LNCaP clone FGC (cell line): ENCODE measurements around the gene NHLRC3.
"Not testable (repeated sequence)": the region's sequence is repeated elsewhere in the genome, so short reads cannot be mapped to it uniquely, and the experiment has no call there.

Experiments
- DNase-seq: peaks from one replicate; pipeline ENCODE4 v3.0.0-alpha.2; 2011; ENCODE audit warnings: low read depth
- H3K4me3 ChIP-seq: 2 replicates; pipeline ENCODE4 v1.5.1; 2011; ENCODE audit warnings: mild to moderate bottlenecking, low read depth, low read length, control low read depth
- CTCF ChIP-seq: IDR thresholded peaks from 2 replicates; pipeline ENCODE4 v1.5.1; 2012; ENCODE audit warnings: mild to moderate bottlenecking; ENCODE audit not compliant: control insufficient read depth, insufficient read depth; ENCODE audit errors: extremely low read depth

NHLRC3 gene

GRCh38 chr13:39054112-39054511, 15.9 kb downstream of the NHLRC3 start:
- DNase-seq = no peak
- no peak for TF ChIP-seq CTCF
- H3K4me3 ChIP-seq = no peak overlapping the region

- no peak for DNase-seq
- H3K4me3 ChIP-seq = no peak overlapping the region
- TF ChIP-seq CTCF = no peak
Observed at GRCh38 chr13:39056018-39056417, 17.8 kb downstream of the NHLRC3 start.

- no peak for DNase-seq
- no peak overlapping the region for H3K4me3 ChIP-seq
- TF ChIP-seq CTCF = no peak
Observed at GRCh38 chr13:39058040-39058439, 19.8 kb downstream of the NHLRC3 start.

- TF ChIP-seq CTCF = no peak
Observed at GRCh38 chr13:39062004-39062403, 23.7 kb downstream of the NHLRC3 start.

GRCh38 chr13:39072842-39073241, 34.6 kb downstream of the NHLRC3 start:
- no peak for DNase-seq
- no peak overlapping the region for H3K4me3 ChIP-seq
- TF ChIP-seq CTCF = no peak

More at GRCh38 chr13:39062004-39062403, 23.7 kb downstream of the NHLRC3 start:
- DNase-seq = no peak
- H3K4me3 ChIP-seq = no peak overlapping the region

GRCh38 chr13:39073983-39074382, 35.7 kb downstream of the NHLRC3 start:
- peak; percentile 32 for TF ChIP-seq CTCF
- no peak overlapping the region for H3K4me3 ChIP-seq
- peak; percentile 4 for DNase-seq

- DNase-seq, H3K4me3 ChIP-seq: not testable (repeated sequence)
Observed at GRCh38 chr13:39086251-39086945, 48.1 kb downstream of the NHLRC3 start.
